Pancreas (tissue), 10 donors: ENCODE results near the gene PSMB3. TPM values are rescaled to one million over a fixed set of nuclear protein-coding genes. Genes with fewer than 3 reads are reported as not detected.

Experiments
- ATAC-seq, 4 donors: fragments of 200-7000 bp; cut with Tn5 transposase; one replicate each; pipeline versions ENCODE4 v1.8.0 to v1.9.1; 2020; ENCODE audit warnings: mild to moderate bottlenecking in 4 of 4, moderate library complexity in 4 of 4
- DNase-seq, 6 donors: peaks; one replicate each; pipeline ENCODE4 v3.0.0-alpha.2; 2020
- FAIRE-seq: peaks from 2 replicates; lab custom pipeline; 2012; peaks lifted over from hg19 to GRCh38; lab: Jason Lieb, UNC
- H3K27ac ChIP-seq, 4 donors: fragments of 200-600 bp; sonication (generic); 1 replicate in 3 of 4; 2 replicates in 1 of 4; pipeline versions ENCODE4 v1.5.0 to v1.8.0; 2020
- H3K27me3 ChIP-seq, 4 donors: fragments of 200-600 bp; one replicate each; pipeline ENCODE4 v1.8.0; 2021
- H3K36me3 ChIP-seq, 3 donors: fragments of 200-600 bp; sonication (generic) in 1 of 3; one replicate each; pipeline versions ENCODE4 v1.5.0 to v1.8.0; 2020 to 2021
- H3K4me1 ChIP-seq, 3 donors: fragments of 200-600 bp; one replicate each; pipeline ENCODE4 v1.8.0; 2021
- H3K4me3 ChIP-seq, 4 donors: fragments of 200-600 bp; sonication (generic) in 2 of 4; one replicate each; pipeline versions ENCODE4 v1.5.0 to v1.8.0; 2020 to 2021
- H3K9me3 ChIP-seq, 4 donors: fragments of 200-600 bp; one replicate each; pipeline ENCODE4 v1.8.0; 2021
- CTCF ChIP-seq, 4 donors: fragments of 200-600 bp; sonication (generic) in 3 of 4; IDR thresholded peaks; one replicate each; pipeline versions ENCODE4 v1.5.0 to v1.8.0; 2021; ENCODE audit warnings: antibody characterized with exemption in 4 of 4
- WGBS, 2 donors: extraction: QIAGEN DNeasy Blood & Tissue Kit; methylation state at CpG; one replicate each; pipeline ENCODE4 v1.1.7; 2013; 5-methylcytosine and 5-hydroxymethylcytosine counted together
- intact Hi-C, 3 donors: fragments of 100-400 bp; cut with DNase I; formaldehyde crosslinking; loops; one replicate each; pipeline versions ENCODE4 v1.11.1 to v1.14.2; 2022
- polyA plus RNA-seq, 2 donors: library from polyadenylated mRNA; stranded (reverse); fragments of 200-250 nt; gene quantifications; one replicate each; pipeline ENCODE4 v1.2.3, GENCODE V29; 2013
- total RNA-seq, 6 donors: library from RNA; stranded (reverse); fragmentation: NEBNext Ultra II Directional in 4 of 6; extraction: Animal tissue kit (Norgen Biotek cat#: 25700) in 4 of 6; gene quantifications; one replicate each; pipeline versions ENCODE4 v1.2.1 to v1.2.4, GENCODE V29; 2021 to 2023
- donor health status: healthy with polysubstance abuse.
- donor health status: DM: no; HTN: no; CAD: no; lungs with moderate emphysema.
- donor health status: DM: no; HTN: no; CAD: no.
- donor health status: control.
- donor health status: control.
- donor health status: Bipolar disorder and iron deficiency.
- donor health status: DM: yes; HTN: yes; CAD: no.
- donor health status: DM: no; HTN: no; CAD: no.
- donor health status: DM: no; HTN: no; CAD: no.
- donor health status: DM: yes; HTN: yes; CAD: no.

The PSMB3 gene
- total and polyA plus RNA-seq, 8 donors, result 27.7 to 107 (median 62.7) TPM

- TF ChIP-seq CTCF (IDR thresholded peaks at IDR 0.05), result no peak
- Histone ChIP-seq H3K9me3 (no peaks in the 10 kb centered on the region), H3K4me3 (no peak overlapping the region), H3K27me3 (no peaks in the 10 kb centered on the region), H3K4me1 (no peaks in the 10 kb centered on the region), H3K27ac (no peak overlapping the region), H3K36me3 (peaks cover 0 to 52% (median 17%) of the 10 kb centered on the region in 3 donors)
- FAIRE-seq, result no peak
- no peak for ATAC-seq
- WGBS, 2 donors, result 84% methylated on average over 4 of the region's 4 CpGs
- intact Hi-C loops, result no loop called here
- DNase-seq, result no peak
Measured at GRCh38 chr17:38761612-38762011, 9.1 kb downstream of the PSMB3 start.

DNA sequence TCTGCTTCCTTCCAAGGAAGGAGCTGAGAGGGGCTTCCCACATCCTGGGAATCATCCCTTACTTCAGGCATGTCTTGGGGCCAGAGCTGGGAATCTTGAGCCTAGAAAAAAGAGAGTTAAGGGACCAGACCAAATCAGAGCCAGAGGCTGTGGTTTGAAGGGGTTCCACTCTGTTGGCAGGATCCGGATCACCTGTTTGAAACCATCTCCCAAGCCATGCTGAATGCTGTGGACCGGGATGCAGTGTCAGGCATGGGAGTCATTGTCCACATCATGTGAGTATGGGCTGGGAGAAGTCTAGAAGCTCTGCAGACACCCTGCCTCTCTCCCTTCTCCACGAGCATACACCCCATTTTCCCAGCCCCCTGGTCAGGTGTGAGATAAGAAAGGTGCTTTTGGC, 9.7 kb downstream of the PSMB3 start:
- DNase-seq, result no peak
- intact Hi-C loops, result no loop called here
- WGBS, 2 donors, result 76 to 78% methylated on average over 3 of the region's 3 CpGs

DNA sequence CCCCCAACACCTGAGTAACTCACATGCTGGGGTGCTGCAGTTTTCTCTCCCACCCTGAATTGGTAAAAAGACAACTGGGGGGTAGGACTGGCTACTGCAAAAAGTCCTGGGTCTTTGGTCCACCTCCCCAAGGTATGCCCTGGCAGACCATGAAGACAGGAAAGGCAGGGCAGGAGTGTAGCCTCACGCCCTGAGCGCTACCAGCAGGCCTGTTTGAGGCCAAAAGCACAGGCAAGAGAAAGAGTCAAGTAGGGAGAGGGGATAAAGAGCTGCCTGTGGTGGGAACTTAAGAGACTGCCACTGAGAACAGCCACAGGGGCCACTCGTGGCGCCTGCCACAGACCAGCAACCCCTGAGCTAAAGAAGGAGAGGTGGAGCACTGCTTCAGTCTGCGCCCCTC, 13.8 kb downstream of the PSMB3 start:
- FAIRE-seq, result no peak
- DNase-seq, result no peak
- no peaks in the 10 kb centered on the region for H3K4me1 ChIP-seq
- ATAC-seq, result no peak
- WGBS, 2 donors, result 90 to 94% methylated on average over 5 of the region's 5 CpGs
- H3K4me3 ChIP-seq, result no peak overlapping the region
- peaks cover 0 to 62% (median 18%) of the 10 kb centered on the region in 3 donors for H3K36me3 ChIP-seq
- intact Hi-C loops, result no loop called here
- TF ChIP-seq CTCF (IDR thresholded peaks at IDR 0.05), result no peak
- H3K9me3 ChIP-seq, result no peaks in the 10 kb centered on the region
- H3K27me3 ChIP-seq, result no peaks in the 10 kb centered on the region
- H3K27ac ChIP-seq, result no peak overlapping the region

More for the DNA sequence above, 9.7 kb downstream of the PSMB3 start:
- Histone ChIP-seq H3K36me3 (peaks cover 0 to 50% (median 17%) of the 10 kb centered on the region in 3 donors), H3K27ac (no peak overlapping the region), H3K4me3 (no peak overlapping the region), H3K27me3 (no peaks in the 10 kb centered on the region), H3K4me1 (no peaks in the 10 kb centered on the region), H3K9me3 (no peaks in the 10 kb centered on the region)
- no peak for TF ChIP-seq CTCF (IDR thresholded peaks at IDR 0.05)
- ATAC-seq (no peak), FAIRE-seq (no peak)

DNA sequence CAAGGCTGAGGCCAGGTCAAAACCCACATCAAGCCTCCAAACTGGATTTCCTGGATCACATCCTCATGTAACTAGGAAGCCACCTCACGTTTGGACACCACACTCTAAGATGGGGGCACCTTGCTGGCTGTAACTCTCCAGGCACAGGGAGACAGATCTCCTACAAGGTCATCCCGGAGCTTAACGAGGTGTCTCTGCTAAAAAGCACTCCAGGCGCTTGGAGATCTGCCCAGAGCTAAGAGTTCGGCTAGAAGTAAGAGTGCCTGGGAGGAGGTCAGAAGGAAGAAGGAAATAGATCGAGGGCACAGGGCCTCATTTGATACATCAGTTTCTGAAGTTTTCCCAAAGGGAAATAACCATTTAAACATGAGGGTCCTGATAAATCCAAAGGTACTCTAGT, 15.9 kb downstream of the PSMB3 start:
- ATAC-seq, result no peak
- WGBS, 2 donors, result 54 to 55% methylated on average over 6 of the region's 6 CpGs
- H3K36me3 ChIP-seq, result peaks cover 0 to 66% (median 16%) of the 10 kb centered on the region in 3 donors
- TF ChIP-seq CTCF (IDR thresholded peaks at IDR 0.05), result no peak
- no peaks in the 10 kb centered on the region for H3K9me3 ChIP-seq
- no peak for FAIRE-seq
- intact Hi-C loops, result no loop called here
- no peaks in the 10 kb centered on the region for H3K4me1 ChIP-seq
- no peak overlapping the region for H3K27ac ChIP-seq
- H3K4me3 ChIP-seq, result no peak overlapping the region
- DNase-seq, result no peak
- no peaks in the 10 kb centered on the region for H3K27me3 ChIP-seq

- Histone ChIP-seq H3K9me3 (no peaks in the 10 kb centered on the region), H3K4me3 (no peak overlapping the region), H3K4me1 (no peaks in the 10 kb centered on the region), H3K36me3 (peaks cover 0 to 80% (median 33%) of the 10 kb centered on the region in 3 donors), H3K27ac (no peak overlapping the region), H3K27me3 (no peaks in the 10 kb centered on the region)
- FAIRE-seq (no peak), DNase-seq (no peak), ATAC-seq (no peak)
- no peak for TF ChIP-seq CTCF (IDR thresholded peaks at IDR 0.05)
- intact Hi-C loops, result no loop called here
Measured at GRCh38 chr17:38773258-38773657, 20.7 kb downstream of the PSMB3 start.
